ENCODE results near the gene ETV3L. TPM values are rescaled to one million over a fixed set of nuclear protein-coding genes. Genes with fewer than 3 reads are reported as not detected.

The ETV3L gene
- total RNA-seq, 1 donor from 2014 or later, result not detected

GRCh38 chr1:157119008-157119407 is 19.4 kb upstream of the ETV3L start:
- Histone ChIP-seq H3K4me3 (no peak overlapping the region), H3K4me1 (no peaks in the 10 kb centered on the region), H3K27me3 (no peaks in the 10 kb centered on the region), H3K9me3 (no peaks in the 10 kb centered on the region), H3K27ac (no peak overlapping the region), H3K36me3 (peaks cover 0 to 11% of the 10 kb centered on the region in 2 donors)
- TF ChIP-seq POLR2A (IDR thresholded peaks at IDR 0.05) (no peak), CTCF (IDR thresholded peaks at IDR 0.05) (no peak), POLR2AphosphoS5 (IDR thresholded peaks at IDR 0.05; ENCODE audit: insufficient read depth in 1 of 2, low read depth in 1 of 2) (no peak)
- intact Hi-C loops (cut with DNase I), result no loop called here
- no peak for DNase-seq (ENCODE audit: extremely low spot score in 2 of 2)

- Histone ChIP-seq H3K9me3 (no peaks in the 10 kb centered on the region), H3K27me3 (no peaks in the 10 kb centered on the region), H3K4me3 (no peak overlapping the region), H3K27ac (no peak overlapping the region), H3K4me1 (no peaks in the 10 kb centered on the region), H3K36me3 (no peaks in the 10 kb centered on the region)
- DNase-seq (ENCODE audit: extremely low spot score in 2 of 2), result no peak
- intact Hi-C loops (cut with DNase I), result no loop called here
- no peak for TF ChIP-seq POLR2AphosphoS5 (IDR thresholded peaks at IDR 0.05; ENCODE audit: insufficient read depth in 1 of 2, low read depth in 1 of 2)
- TF ChIP-seq CTCF (IDR thresholded peaks at IDR 0.05), result no peak
- TF ChIP-seq POLR2A (IDR thresholded peaks at IDR 0.05), result no peak
Observed at GRCh38 chr1:157117527-157118057, 18.0 kb upstream of the ETV3L start.

DNA sequence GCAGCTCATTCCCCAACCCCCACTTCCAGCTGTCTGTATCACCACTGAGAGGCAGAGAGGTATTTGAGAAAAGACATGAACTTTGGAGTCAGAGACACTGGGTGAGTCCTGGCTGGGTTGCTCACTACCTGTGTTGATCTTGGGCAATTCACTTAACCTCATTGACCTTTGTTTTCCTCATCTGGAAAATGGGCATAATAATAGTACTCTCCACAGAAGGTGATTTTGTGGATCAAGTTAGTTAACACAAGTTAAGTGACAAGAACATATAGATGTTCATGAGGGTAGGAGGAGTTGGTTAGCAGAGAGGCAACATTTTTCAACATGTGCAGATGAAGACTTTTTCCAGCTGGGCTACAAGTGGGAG is 17.1 kb upstream of the ETV3L start:
- TF ChIP-seq POLR2AphosphoS5 (IDR thresholded peaks at IDR 0.05; ENCODE audit: insufficient read depth in 1 of 2, low read depth in 1 of 2), result no peak
- no peak for TF ChIP-seq CTCF (IDR thresholded peaks at IDR 0.05)
- TF ChIP-seq POLR2A (IDR thresholded peaks at IDR 0.05), result no peak
- Histone ChIP-seq H3K27me3 (no peaks in the 10 kb centered on the region), H3K9me3 (no peaks in the 10 kb centered on the region), H3K36me3 (no peaks in the 10 kb centered on the region), H3K27ac (no peak overlapping the region), H3K4me3 (no peak overlapping the region), H3K4me1 (no peaks in the 10 kb centered on the region)
- intact Hi-C loops (cut with DNase I), result no loop called here
- no peak for DNase-seq (ENCODE audit: extremely low spot score in 2 of 2)

DNA sequence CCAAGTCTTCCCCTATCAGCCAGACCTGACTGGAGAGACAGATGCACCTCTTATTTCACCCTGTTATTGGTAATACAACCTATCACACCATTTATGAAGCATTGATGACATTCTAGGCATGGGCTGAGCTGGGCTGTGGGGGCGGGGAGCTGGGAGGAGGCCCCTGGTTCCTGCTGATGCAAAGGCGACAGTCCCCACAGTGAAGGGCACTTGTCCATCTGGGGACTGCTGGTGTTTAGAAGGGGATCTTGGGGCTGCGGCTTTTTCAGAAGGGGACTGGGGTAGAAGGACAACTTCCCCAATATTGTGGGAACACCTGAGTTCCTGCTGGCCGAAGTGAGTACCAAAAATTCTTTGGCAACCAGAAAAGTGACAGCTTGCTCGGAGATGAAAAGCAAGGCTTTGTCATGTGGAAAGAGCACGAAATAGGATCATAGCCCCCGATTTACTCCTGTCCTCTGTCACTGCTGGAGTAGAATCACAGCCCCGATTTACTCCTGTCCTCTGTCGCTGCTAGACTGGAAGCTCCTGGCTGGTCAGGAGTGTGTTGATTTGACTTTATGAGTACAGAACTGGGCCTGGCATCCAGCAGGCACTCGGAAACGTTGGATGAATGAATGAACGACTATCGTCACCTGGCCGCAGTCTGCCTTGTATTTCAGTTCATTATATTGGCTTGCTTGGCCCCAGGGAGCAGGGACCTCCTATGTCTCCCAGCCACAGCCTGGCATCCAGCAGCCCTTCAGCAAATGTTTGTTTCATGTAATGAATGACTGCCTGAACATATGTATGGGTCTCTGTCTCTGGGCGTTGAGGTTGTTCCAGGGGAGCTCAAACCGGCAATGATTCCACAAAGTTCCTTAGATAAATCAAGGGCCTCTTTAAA is 16.5 kb upstream of the ETV3L start:
- TF ChIP-seq CTCF (IDR thresholded peaks at IDR 0.05) (no peak), POLR2A (IDR thresholded peaks at IDR 0.05) (no peak), POLR2AphosphoS5 (IDR thresholded peaks at IDR 0.05; ENCODE audit: insufficient read depth in 1 of 2, low read depth in 1 of 2) (no peak)
- no peak overlapping the region for H3K27ac ChIP-seq
- H3K27me3 ChIP-seq, result no peaks in the 10 kb centered on the region
- intact Hi-C loops (cut with DNase I), result no loop called here
- no peaks in the 10 kb centered on the region for H3K9me3 ChIP-seq
- H3K36me3 ChIP-seq, result no peaks in the 10 kb centered on the region
- no peak overlapping the region for H3K4me3 ChIP-seq
- DNase-seq (ENCODE audit: extremely low spot score in 2 of 2), result no peak
- no peaks in the 10 kb centered on the region for H3K4me1 ChIP-seq

GRCh38 chr1:157115429-157115838 is 15.8 kb upstream of the ETV3L start:
- TF ChIP-seq POLR2AphosphoS5 (IDR thresholded peaks at IDR 0.05; ENCODE audit: insufficient read depth in 1 of 2, low read depth in 1 of 2), result no peak
- TF ChIP-seq POLR2A (IDR thresholded peaks at IDR 0.05), result no peak
- no peak for TF ChIP-seq CTCF (IDR thresholded peaks at IDR 0.05)
- intact Hi-C loops (cut with DNase I), result no loop called here
- H3K27me3 ChIP-seq, result no peaks in the 10 kb centered on the region
- H3K36me3 ChIP-seq, result no peaks in the 10 kb centered on the region
- H3K4me3 ChIP-seq, result no peak overlapping the region
- DNase-seq (ENCODE audit: extremely low spot score in 2 of 2), result peak in 1 of 2 donors; percentile 31
- no peaks in the 10 kb centered on the region for H3K4me1 ChIP-seq
- no peak overlapping the region for H3K27ac ChIP-seq
- H3K9me3 ChIP-seq, result no peaks in the 10 kb centered on the region
